Ascending aorta (tissue), 2 donors: ENCODE measurements around the gene CAPS. TPM values are rescaled to one million over a fixed set of nuclear protein-coding genes. Genes with fewer than 3 reads are reported as not detected.

Source experiments
- DNase-seq, 2 donors: peaks; one replicate each; pipeline ENCODE4 v3.0.0-alpha.2; 2019; ENCODE audit warnings: low spot score in 2 of 2
- H3K27ac ChIP-seq, 2 donors: fragments of 200-600 bp; sonication (generic); one replicate each; pipeline ENCODE4 v1.5.1; 2016 to 2017; ENCODE audit warnings: mild to moderate bottlenecking in 1 of 2
- H3K27me3 ChIP-seq: fragments of 200-600 bp; sonication (generic); one replicate; pipeline ENCODE4 v1.5.1; 2017
- H3K36me3 ChIP-seq, 2 donors: fragments of 200-600 bp; sonication (generic); one replicate each; pipeline ENCODE4 v1.5.1; 2016
- H3K4me1 ChIP-seq, 2 donors: fragments of 200-600 bp; sonication (generic); one replicate each; pipeline ENCODE4 v1.5.1; 2016 to 2017; ENCODE audit warnings: mild to moderate bottlenecking in 1 of 2
- H3K4me3 ChIP-seq, 2 donors: fragments of 200-600 bp; sonication (generic); one replicate each; pipeline ENCODE4 v1.5.1; 2016 to 2017; ENCODE audit warnings: mild to moderate bottlenecking in 1 of 2
- H3K9me3 ChIP-seq, 2 donors: fragments of 200-600 bp; sonication (generic); one replicate each; pipeline ENCODE4 v1.5.1; 2016
- intact Hi-C: fragments of 100-400 bp; cut with DNase I; formaldehyde crosslinking; loops from one replicate; pipeline ENCODE4 v1.15.1; 2023
- total RNA-seq: library from RNA; depleted of rRNA; stranded (reverse); fragments of >200 nt; gene quantifications from one replicate; pipeline ENCODE4 v1.1.0, GENCODE V29; 2016
- TF ChIP-seq, protein P1 (sequence below), 3 experiments: fragments of 200-600 bp in 2 of 3; fragments of 450-650 bp in 1 of 3; sonication (generic) in 2 of 3; IDR thresholded peaks; one replicate each; pipeline ENCODE4 v1.5.1; 2016 to 2019; ENCODE audit warnings: antibody characterized with exemption in 3 of 3, mild to moderate bottlenecking in 1 of 3, moderate library complexity in 1 of 3

The CAPS gene
- total RNA-seq, 1 donor from 2014 or later = 8.1 TPM

GRCh38 chr19:5953030-5953589 lies 39.1 kb downstream of the CAPS start:
- no peak for DNase-seq
- H3K4me3 ChIP-seq = peak overlapping the region in 1 of 2 donors; percentile 49
- H3K9me3 ChIP-seq = no peaks in the 10 kb centered on the region
- TF ChIP-seq, protein P1, sequence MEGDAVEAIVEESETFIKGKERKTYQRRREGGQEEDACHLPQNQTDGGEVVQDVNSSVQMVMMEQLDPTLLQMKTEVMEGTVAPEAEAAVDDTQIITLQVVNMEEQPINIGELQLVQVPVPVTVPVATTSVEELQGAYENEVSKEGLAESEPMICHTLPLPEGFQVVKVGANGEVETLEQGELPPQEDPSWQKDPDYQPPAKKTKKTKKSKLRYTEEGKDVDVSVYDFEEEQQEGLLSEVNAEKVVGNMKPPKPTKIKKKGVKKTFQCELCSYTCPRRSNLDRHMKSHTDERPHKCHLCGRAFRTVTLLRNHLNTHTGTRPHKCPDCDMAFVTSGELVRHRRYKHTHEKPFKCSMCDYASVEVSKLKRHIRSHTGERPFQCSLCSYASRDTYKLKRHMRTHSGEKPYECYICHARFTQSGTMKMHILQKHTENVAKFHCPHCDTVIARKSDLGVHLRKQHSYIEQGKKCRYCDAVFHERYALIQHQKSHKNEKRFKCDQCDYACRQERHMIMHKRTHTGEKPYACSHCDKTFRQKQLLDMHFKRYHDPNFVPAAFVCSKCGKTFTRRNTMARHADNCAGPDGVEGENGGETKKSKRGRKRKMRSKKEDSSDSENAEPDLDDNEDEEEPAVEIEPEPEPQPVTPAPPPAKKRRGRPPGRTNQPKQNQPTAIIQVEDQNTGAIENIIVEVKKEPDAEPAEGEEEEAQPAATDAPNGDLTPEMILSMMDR (IDR thresholded peaks at IDR 0.05) = no peak
- no peaks in the 10 kb centered on the region for H3K36me3 ChIP-seq
- intact Hi-C loops = no loop called here
- H3K27me3 ChIP-seq = no peaks in the 10 kb centered on the region
- peaks cover 18 to 56% of the 10 kb centered on the region in 2 donors for H3K4me1 ChIP-seq
- H3K27ac ChIP-seq = peak overlapping the region; percentile 74 to 77

GRCh38 chr19:5953680-5954213 lies 39.7 kb downstream of the CAPS start:
- H3K27me3 ChIP-seq = no peaks in the 10 kb centered on the region
- no peak for DNase-seq
- H3K9me3 ChIP-seq = no peaks in the 10 kb centered on the region
- H3K4me1 ChIP-seq = peaks cover 18 to 50% of the 10 kb centered on the region in 2 donors
- H3K4me3 ChIP-seq = peak overlapping the region in 1 of 2 donors; percentile 49
- intact Hi-C loops = loop anchor here (2.0 kb wide), 1 partner anchor 49 kb away; the partner anchor contains the start of gene VMAC
- TF ChIP-seq, protein P1 (IDR thresholded peaks at IDR 0.05) = no peak
- peak overlapping the region; percentile 74 to 77 for H3K27ac ChIP-seq
- H3K36me3 ChIP-seq = no peaks in the 10 kb centered on the region

DNA sequence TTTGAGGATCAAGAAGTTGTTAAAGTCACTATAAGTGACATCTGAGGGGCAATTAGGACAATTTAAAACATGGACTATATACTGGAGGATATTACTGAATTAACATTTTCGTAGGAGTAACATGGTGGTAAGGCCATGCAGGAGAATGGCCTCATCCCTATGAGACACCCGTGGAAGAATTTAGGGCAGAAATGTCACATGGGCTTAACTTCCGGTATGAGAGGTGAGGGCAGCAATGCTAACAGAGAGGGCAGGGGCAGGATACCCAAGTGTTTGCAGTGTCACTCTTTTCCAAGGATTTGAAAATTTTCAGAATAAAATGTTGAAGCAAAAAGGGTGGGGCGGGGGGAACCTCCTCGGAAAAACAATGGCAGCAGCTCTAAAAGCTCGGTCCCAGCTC lies 40.2 kb downstream of the CAPS start:
- Histone ChIP-seq H3K27ac (peak overlapping the region; percentile 74 to 77), H3K27me3 (no peaks in the 10 kb centered on the region), H3K36me3 (no peaks in the 10 kb centered on the region), H3K9me3 (no peaks in the 10 kb centered on the region), H3K4me1 (peaks cover 18 to 46% of the 10 kb centered on the region in 2 donors), H3K4me3 (peak overlapping the region in 1 of 2 donors; percentile 49)
- TF ChIP-seq, protein P1 (IDR thresholded peaks at IDR 0.05) = no peak
- DNase-seq = no peak
- intact Hi-C loops = loop anchor here (2.0 kb wide), 1 partner anchor 49 kb away; the partner anchor contains the start of gene VMAC

DNA sequence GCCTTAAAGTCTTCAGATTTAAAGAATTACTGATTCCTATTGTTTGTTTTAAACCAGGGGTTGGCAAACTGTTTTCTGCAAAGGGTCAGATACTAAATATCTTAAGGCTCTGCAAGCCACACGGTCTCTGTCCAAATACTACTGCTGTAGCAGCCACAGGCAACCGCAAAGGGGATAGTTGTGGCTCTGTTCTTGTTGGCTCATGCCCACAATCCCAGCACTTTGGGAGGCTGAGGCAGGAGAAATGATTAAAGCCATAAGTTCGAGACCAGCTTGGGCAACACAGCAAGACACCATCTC lies 41.5 kb downstream of the CAPS start:
- intact Hi-C loops = loop anchor here (2.0 kb wide), 1 partner anchor 51 kb away; the partner anchor contains the start of gene VMAC
- Histone ChIP-seq H3K27me3 (no peaks in the 10 kb centered on the region), H3K36me3 (no peaks in the 10 kb centered on the region), H3K27ac (peak overlapping the region in 1 of 2 donors; percentile 77), H3K4me3 (no peak overlapping the region), H3K4me1 (peaks cover 20 to 58% of the 10 kb centered on the region in 2 donors), H3K9me3 (no peaks in the 10 kb centered on the region)
- no peak for DNase-seq
- TF ChIP-seq, protein P1 (IDR thresholded peaks at IDR 0.05) = no peak

DNA sequence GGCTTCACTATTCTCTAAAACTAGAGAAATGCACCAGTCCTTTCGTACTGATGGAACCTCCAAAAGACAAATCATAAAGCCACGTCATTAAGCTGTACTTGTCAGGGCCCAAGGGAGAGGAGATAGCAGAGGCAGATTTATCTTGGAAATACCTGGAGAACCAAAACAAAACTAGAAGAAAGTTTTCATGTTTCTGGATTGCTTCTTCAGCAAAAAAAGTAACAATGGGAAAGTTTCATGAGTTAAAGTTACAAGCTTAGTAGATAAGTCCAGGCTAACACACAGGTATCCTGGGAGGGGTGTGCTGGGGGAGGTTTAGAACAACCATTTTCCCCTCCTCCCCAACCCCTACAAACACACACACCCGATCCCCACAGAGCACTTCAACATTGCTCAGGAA lies 42.3 kb downstream of the CAPS start:
- Histone ChIP-seq H3K4me3 (no peak overlapping the region), H3K4me1 (peaks cover 23 to 64% of the 10 kb centered on the region in 2 donors), H3K27me3 (no peaks in the 10 kb centered on the region), H3K27ac (peak overlapping the region in 1 of 2 donors; percentile 77), H3K36me3 (no peaks in the 10 kb centered on the region), H3K9me3 (no peaks in the 10 kb centered on the region)
- TF ChIP-seq, protein P1 (IDR thresholded peaks at IDR 0.05) = no peak
- no peak for DNase-seq
- intact Hi-C loops = no loop called here
